Neural cell (in vitro differentiated cells): ENCODE data around the gene GINS1. TPM values are rescaled to one million over a fixed set of nuclear protein-coding genes. Genes with fewer than 3 reads are reported as not detected.

Experiments used
- H2AFZ ChIP-seq: fragments of 200-600, 300-800 bp; sonication (generic), shearing (Covaris generic); 2 replicates; pipeline ENCODE4 v1.6.0; 2014; ENCODE audit warnings: low read depth, mild to moderate bottlenecking, antibody characterized with exemption, low read length, moderate library complexity
- H3F3A ChIP-seq: fragments of 200-600 bp; shearing (Covaris generic); 2 replicates; pipeline ENCODE4 v1.6.1; 2016; ENCODE audit warnings: mild to moderate bottlenecking, moderate library complexity, mixed read lengths, antibody characterized with exemption, low read length; ENCODE audit not compliant: insufficient read depth, poor library complexity, severe bottlenecking
- H3K27ac ChIP-seq: fragments of 200-600, 300-800 bp; sonication (generic), shearing (Covaris generic); 2 replicates; pipeline ENCODE4 v1.5.1; 2014; ENCODE audit warnings: mild to moderate bottlenecking, low read length, moderate library complexity
- H3K27me3 ChIP-seq: fragments of 300-800, 200-600 bp; sonication (generic), shearing (Covaris generic); 2 replicates; pipeline ENCODE4 v1.6.0; 2014; ENCODE audit warnings: mild to moderate bottlenecking, low read depth, low read length, moderate library complexity; ENCODE audit not compliant: insufficient read depth
- H3K36me3 ChIP-seq: fragments of 300-800, 200-600 bp; sonication (generic), shearing (Covaris generic); 2 replicates; pipeline ENCODE4 v1.5.1; 2014; ENCODE audit warnings: mild to moderate bottlenecking, antibody characterized with exemption, low read length, moderate library complexity; ENCODE audit not compliant: insufficient read depth
- H3K4me2 ChIP-seq: fragments of 300-800, 200-600 bp; sonication (generic), shearing (Covaris generic); 2 replicates; pipeline ENCODE4 v1.6.0; 2014; ENCODE audit warnings: mild to moderate bottlenecking, low read length
- H3K4me3 ChIP-seq: fragments of 300-800, 200-600 bp; sonication (generic), shearing (Covaris generic); 2 replicates; pipeline ENCODE4 v1.5.1; 2014; ENCODE audit warnings: mild to moderate bottlenecking, low read length, moderate library complexity
- H3K79me2 ChIP-seq: fragments of 200-600 bp; shearing (Covaris generic); replicated peaks from 2 replicates; pipeline ENCODE4 v1.6.0; 2014; ENCODE audit warnings: mild to moderate bottlenecking, low read length, moderate library complexity; ENCODE audit not compliant: insufficient read depth
- H3K9ac ChIP-seq: fragments of 300-800, 200-600 bp; sonication (generic), shearing (Covaris generic); 2 replicates; pipeline ENCODE4 v1.6.1; 2016; ENCODE audit warnings: mild to moderate bottlenecking, low read length, mixed read lengths
- H3K9me2 ChIP-seq: fragments of 200-600 bp; shearing (Covaris generic); 2 replicates; pipeline ENCODE4 v1.6.1; 2016; ENCODE audit warnings: mild to moderate bottlenecking, low read length, mixed read lengths; ENCODE audit not compliant: insufficient read depth
- H3K9me3 ChIP-seq: fragments of 200-600, 300-800 bp; sonication (generic), shearing (Covaris generic); 2 replicates; pipeline ENCODE4 v1.6.1; 2016; ENCODE audit warnings: mild to moderate bottlenecking, mixed run types, low read length, moderate library complexity, mixed read lengths
- H4K20me1 ChIP-seq: fragments of 200-600 bp; shearing (Covaris generic); 2 replicates; pipeline ENCODE4 v1.6.1; 2016; ENCODE audit warnings: mild to moderate bottlenecking, mixed run types; ENCODE audit not compliant: insufficient read depth
- EP300 ChIP-seq: fragments of 450-650 bp; conservative IDR thresholded peaks from 2 replicates; pipeline ENCODE4 v1.6.1; 2014; ENCODE audit warnings: antibody characterized with exemption, mild to moderate bottlenecking, moderate library complexity; ENCODE audit not compliant: poor library complexity, severe bottlenecking
- EZH2 ChIP-seq: fragments of 200-600, 300-800 bp; shearing (Covaris generic), sonication (generic); IDR thresholded peaks from 2 replicates; pipeline ENCODE4 v1.6.1; 2014; ENCODE audit warnings: antibody characterized with exemption, low read length, borderline replicate concordance, mild to moderate bottlenecking; ENCODE audit not compliant: insufficient read depth, poor library complexity, severe bottlenecking
- MXI1 ChIP-seq: fragments of 450-650 bp; conservative IDR thresholded peaks from 2 replicates; pipeline ENCODE4 v1.6.1; 2014; ENCODE audit warnings: antibody characterized with exemption, mild to moderate bottlenecking; ENCODE audit not compliant: poor library complexity, severe bottlenecking
- POLR2AphosphoS5 ChIP-seq: IDR thresholded peaks from 2 replicates; pipeline ENCODE4 v1.6.1; 2012
- RAD21 ChIP-seq: fragments of 450-650 bp; conservative IDR thresholded peaks from 2 replicates; pipeline ENCODE4 v1.6.1; 2014; ENCODE audit warnings: antibody characterized with exemption, mild to moderate bottlenecking, moderate library complexity
- SMC3 ChIP-seq: fragments of 450-650 bp; conservative IDR thresholded peaks from 2 replicates; pipeline ENCODE4 v1.6.1; 2014; ENCODE audit warnings: antibody characterized with exemption, mild to moderate bottlenecking, moderate library complexity; ENCODE audit not compliant: poor library complexity
- TAF1 ChIP-seq: IDR thresholded peaks from 2 replicates; pipeline ENCODE4 v1.6.1; 2012; ENCODE audit warnings: low read depth
- polyA plus RNA-seq: library from polyadenylated mRNA; depleted of rRNA; stranded (reverse); fragments of >200 nt; gene quantifications from 2 replicates; pipeline ENCODE4 v1.2.3, GENCODE V29; 2014
- TF ChIP-seq, protein P1 (sequence below): fragments of 450-650 bp; IDR thresholded peaks from 2 replicates; pipeline ENCODE4 v1.5.1; 2014; ENCODE audit warnings: antibody characterized with exemption, mild to moderate bottlenecking, moderate library complexity; ENCODE audit not compliant: poor library complexity, severe bottlenecking
- TF ChIP-seq, protein P2 (sequence below): IDR thresholded peaks from 2 replicates; pipeline ENCODE4 v1.6.1; 2012; ENCODE audit warnings: borderline replicate concordance

The GINS1 gene
- polyA plus RNA-seq, 1 donor from 2014 or later = 4.5 TPM

DNA sequence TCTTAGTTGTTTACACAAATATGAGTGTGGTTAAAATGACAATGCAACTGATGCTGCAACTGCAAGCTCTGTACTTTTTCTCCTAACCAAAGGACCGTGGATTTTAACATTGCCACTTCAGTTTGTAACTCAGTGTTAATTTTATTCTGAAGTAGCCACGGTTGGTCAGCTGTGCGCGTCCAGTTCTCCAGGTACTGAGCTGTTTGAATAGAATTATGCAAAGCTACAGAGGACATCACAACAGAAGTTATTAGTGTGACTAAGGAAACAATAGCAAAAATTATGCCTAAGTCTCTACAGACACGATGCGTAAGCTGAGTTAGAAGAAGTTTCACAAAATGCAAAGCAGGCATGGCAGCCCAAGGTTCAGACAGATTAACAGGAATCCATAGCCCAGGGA lies 12.5 kb upstream of the GINS1 start:
- Histone ChIP-seq H3K79me2 (no peaks in the 10 kb centered on the region), H4K20me1 (no peaks in the 10 kb centered on the region), H3K27ac (no peak overlapping the region), H3K9me2 (no peaks in the 10 kb centered on the region), H3K4me2 (no peak overlapping the region), H2AFZ (no peak overlapping the region), H3F3A (no peaks in the 10 kb centered on the region), H3K4me3 (no peak overlapping the region), H3K9me3 (no peaks in the 10 kb centered on the region), H3K9ac (no peak overlapping the region), H3K27me3 (no peaks in the 10 kb centered on the region), H3K36me3 (no peaks in the 10 kb centered on the region)
- TF ChIP-seq POLR2AphosphoS5 (no peak), RAD21 (no peak)

DNA sequence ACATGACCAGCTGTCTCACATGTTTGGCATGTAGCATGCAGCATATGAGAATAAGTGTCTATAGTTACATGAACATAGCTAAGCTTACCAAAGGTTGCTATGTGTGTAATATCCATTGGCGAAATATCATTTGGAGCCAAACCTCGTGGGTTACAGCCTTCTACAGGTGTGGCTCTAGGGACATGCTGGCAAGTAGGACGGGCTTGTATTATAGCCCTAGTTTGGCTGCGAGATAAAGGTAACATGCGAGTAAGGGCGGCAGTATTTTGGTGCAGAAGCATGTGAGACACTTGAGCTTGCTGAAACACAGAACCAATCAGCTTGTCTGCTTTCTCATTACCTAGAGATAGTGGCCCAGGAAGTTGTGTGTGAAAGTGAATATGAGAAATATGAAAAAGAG lies 10.4 kb upstream of the GINS1 start:
- H3K9me2 ChIP-seq = no peaks in the 10 kb centered on the region
- no peak overlapping the region for H3K9ac ChIP-seq
- no peaks in the 10 kb centered on the region for H3K27me3 ChIP-seq
- H3K4me3 ChIP-seq = no peak overlapping the region
- H3K27ac ChIP-seq = no peak overlapping the region
- no peaks in the 10 kb centered on the region for H3K9me3 ChIP-seq
- no peaks in the 10 kb centered on the region for H3K79me2 ChIP-seq
- no peak overlapping the region for H2AFZ ChIP-seq
- no peaks in the 10 kb centered on the region for H3F3A ChIP-seq
- no peaks in the 10 kb centered on the region for H3K36me3 ChIP-seq
- no peak overlapping the region for H3K4me2 ChIP-seq
- H4K20me1 ChIP-seq = no peaks in the 10 kb centered on the region
- TF ChIP-seq EP300 (no peak), TAF1 (no peak), POLR2AphosphoS5 (no peak), MXI1 (no peak), EZH2 (no peak), RAD21 (no peak), SMC3 (no peak)
- TF ChIP-seq, protein P1, sequence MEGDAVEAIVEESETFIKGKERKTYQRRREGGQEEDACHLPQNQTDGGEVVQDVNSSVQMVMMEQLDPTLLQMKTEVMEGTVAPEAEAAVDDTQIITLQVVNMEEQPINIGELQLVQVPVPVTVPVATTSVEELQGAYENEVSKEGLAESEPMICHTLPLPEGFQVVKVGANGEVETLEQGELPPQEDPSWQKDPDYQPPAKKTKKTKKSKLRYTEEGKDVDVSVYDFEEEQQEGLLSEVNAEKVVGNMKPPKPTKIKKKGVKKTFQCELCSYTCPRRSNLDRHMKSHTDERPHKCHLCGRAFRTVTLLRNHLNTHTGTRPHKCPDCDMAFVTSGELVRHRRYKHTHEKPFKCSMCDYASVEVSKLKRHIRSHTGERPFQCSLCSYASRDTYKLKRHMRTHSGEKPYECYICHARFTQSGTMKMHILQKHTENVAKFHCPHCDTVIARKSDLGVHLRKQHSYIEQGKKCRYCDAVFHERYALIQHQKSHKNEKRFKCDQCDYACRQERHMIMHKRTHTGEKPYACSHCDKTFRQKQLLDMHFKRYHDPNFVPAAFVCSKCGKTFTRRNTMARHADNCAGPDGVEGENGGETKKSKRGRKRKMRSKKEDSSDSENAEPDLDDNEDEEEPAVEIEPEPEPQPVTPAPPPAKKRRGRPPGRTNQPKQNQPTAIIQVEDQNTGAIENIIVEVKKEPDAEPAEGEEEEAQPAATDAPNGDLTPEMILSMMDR = no peak
- TF ChIP-seq, protein P2, sequence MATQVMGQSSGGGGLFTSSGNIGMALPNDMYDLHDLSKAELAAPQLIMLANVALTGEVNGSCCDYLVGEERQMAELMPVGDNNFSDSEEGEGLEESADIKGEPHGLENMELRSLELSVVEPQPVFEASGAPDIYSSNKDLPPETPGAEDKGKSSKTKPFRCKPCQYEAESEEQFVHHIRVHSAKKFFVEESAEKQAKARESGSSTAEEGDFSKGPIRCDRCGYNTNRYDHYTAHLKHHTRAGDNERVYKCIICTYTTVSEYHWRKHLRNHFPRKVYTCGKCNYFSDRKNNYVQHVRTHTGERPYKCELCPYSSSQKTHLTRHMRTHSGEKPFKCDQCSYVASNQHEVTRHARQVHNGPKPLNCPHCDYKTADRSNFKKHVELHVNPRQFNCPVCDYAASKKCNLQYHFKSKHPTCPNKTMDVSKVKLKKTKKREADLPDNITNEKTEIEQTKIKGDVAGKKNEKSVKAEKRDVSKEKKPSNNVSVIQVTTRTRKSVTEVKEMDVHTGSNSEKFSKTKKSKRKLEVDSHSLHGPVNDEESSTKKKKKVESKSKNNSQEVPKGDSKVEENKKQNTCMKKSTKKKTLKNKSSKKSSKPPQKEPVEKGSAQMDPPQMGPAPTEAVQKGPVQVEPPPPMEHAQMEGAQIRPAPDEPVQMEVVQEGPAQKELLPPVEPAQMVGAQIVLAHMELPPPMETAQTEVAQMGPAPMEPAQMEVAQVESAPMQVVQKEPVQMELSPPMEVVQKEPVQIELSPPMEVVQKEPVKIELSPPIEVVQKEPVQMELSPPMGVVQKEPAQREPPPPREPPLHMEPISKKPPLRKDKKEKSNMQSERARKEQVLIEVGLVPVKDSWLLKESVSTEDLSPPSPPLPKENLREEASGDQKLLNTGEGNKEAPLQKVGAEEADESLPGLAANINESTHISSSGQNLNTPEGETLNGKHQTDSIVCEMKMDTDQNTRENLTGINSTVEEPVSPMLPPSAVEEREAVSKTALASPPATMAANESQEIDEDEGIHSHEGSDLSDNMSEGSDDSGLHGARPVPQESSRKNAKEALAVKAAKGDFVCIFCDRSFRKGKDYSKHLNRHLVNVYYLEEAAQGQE = no peak

DNA sequence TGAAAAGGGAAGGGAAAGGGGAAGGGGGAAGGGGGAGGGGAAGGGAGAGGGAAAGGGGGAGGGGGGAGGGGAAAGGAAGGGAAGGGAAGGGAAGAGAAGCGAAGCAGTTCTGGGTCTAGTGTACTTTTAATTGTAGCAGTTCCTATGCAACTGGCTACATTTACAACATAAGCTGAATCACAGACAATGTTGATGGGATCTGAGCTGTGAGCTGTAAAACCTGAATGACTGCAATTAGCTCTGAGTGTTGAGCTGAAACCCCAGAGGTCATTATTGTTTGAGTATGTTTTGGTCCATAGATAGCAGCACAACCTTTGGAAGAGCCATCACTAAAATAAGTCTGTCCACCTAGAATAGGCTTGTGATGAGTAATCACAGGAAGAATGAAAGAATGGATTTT lies 9.7 kb upstream of the GINS1 start:
- H3K4me2 ChIP-seq = no peak overlapping the region
- H3K36me3 ChIP-seq = no peaks in the 10 kb centered on the region
- H3K4me3 ChIP-seq = no peak overlapping the region
- no peaks in the 10 kb centered on the region for H3K27me3 ChIP-seq
- H3K9me2 ChIP-seq = no peaks in the 10 kb centered on the region
- no peak overlapping the region for H2AFZ ChIP-seq
- TF ChIP-seq, protein P2 = no peak
- TF ChIP-seq EP300 = no peak
- TF ChIP-seq MXI1 = no peak
- TF ChIP-seq RAD21 = no peak
- no peak for TF ChIP-seq POLR2AphosphoS5
- TF ChIP-seq TAF1 = no peak
- TF ChIP-seq EZH2 = no peak
- TF ChIP-seq, protein P1 = no peak
- TF ChIP-seq SMC3 = no peak
- H3K79me2 ChIP-seq = no peaks in the 10 kb centered on the region
- no peaks in the 10 kb centered on the region for H3F3A ChIP-seq
- no peaks in the 10 kb centered on the region for H4K20me1 ChIP-seq
- H3K9me3 ChIP-seq = no peaks in the 10 kb centered on the region
- H3K9ac ChIP-seq = no peak overlapping the region
- no peak overlapping the region for H3K27ac ChIP-seq
